GM12878 (cell line): ENCODE measurements around the gene DACT3.

Experiments used
- CEBPB ChIP-seq, 2 experiments: fragments of 150-350 bp in 1 of 2; IDR thresholded peaks; 2 replicates each; pipeline ENCODE4 v1.6.1; 2012 to 2014; ENCODE audit warnings: low read depth in 2 of 2, low read length in 2 of 2, borderline replicate concordance in 1 of 2, inconsistent platforms in 1 of 2
- POLR2A ChIP-seq: IDR thresholded peaks from 2 replicates; pipeline ENCODE4 v1.6.1; 2011; ENCODE audit warnings: low read depth, mild to moderate bottlenecking, low read length
- SIN3A ChIP-seq: IDR thresholded peaks from 2 replicates; pipeline ENCODE4 v1.6.1; 2012; ENCODE audit warnings: low read depth, low read length, improper control_type of control experiment
- YY1 ChIP-seq: IDR thresholded peaks from 2 replicates; pipeline ENCODE4 v1.6.1; 2011; ENCODE audit warnings: low read depth, mild to moderate bottlenecking, low read length
- ZNF274 ChIP-seq: IDR thresholded peaks from one replicate; pipeline ENCODE4 v1.8.0; 2011; ENCODE audit not compliant: insufficient read length, insufficient read depth
- TF ChIP-seq, protein P1 (sequence below): fragments of 450-650 bp; IDR thresholded peaks from 2 replicates; pipeline ENCODE4 v1.6.1; 2017; ENCODE audit warnings: antibody characterized with exemption, mild to moderate bottlenecking, moderate library complexity
- TF ChIP-seq, protein P2 (sequence below), 3 experiments: IDR thresholded peaks in 2 of 3; conservative IDR thresholded peaks in 1 of 3; 2 replicates each; pipeline ENCODE4 v1.5.1; 2011; ENCODE audit warnings: low read depth in 3 of 3, low read length in 3 of 3, mild to moderate bottlenecking in 3 of 3, control low read depth in 2 of 3, moderate library complexity in 2 of 3, inconsistent platforms in 1 of 3, mixed read lengths in 1 of 3; ENCODE audit not compliant: control insufficient read depth in 2 of 3, insufficient read depth in 1 of 3; ENCODE audit errors: extremely low read depth in 1 of 3

DNA sequence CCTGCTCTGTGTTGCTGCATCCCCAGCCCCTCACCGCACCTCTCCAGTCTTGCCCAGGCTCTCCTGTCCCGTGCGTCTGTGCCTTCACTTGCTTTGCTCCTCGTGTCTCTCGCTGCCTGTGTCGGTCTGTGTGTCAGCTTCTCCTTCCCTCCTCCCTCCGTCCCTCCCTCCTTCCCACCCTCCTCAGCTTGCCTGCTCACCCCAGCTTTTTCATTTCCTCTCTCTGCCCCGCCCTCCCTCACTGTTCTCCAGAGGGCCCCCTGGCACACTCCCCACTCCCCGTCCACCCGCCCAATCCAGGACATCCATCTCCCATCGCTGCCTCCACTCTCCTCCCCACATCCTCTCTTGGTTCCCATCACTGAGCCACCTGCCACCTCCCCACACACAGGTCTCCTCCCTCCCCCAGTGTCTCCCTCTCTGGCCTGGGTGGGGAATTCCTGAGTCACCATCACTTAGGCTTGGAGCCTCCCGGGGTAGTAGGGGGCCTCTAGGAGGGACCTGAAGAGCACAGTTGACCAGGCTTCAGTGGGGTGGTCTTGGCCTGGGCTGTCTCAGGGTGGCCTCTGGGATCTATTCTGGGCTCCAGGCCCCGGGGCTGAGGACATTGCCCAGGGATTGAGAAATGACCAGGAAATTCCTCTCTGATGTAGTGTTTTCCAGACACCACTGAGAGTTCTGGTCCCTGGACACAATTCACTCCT lies 35.9 kb downstream of the DACT3 start, which contains the start of gene PTGIR:
- TF ChIP-seq POLR2A (peak; percentile 62), ZNF274 (no peak), SIN3A (no peak), CEBPB (IDR thresholded peaks at IDR 0.05; ENCODE audit: borderline replicate concordance in 1 of 2, low read depth in 2 of 2, low read length in 2 of 2) (no peak), YY1 (0 out of 2 replicates have a peak, but pooled peaks have one; percentile 16)
- TF ChIP-seq, protein P1, sequence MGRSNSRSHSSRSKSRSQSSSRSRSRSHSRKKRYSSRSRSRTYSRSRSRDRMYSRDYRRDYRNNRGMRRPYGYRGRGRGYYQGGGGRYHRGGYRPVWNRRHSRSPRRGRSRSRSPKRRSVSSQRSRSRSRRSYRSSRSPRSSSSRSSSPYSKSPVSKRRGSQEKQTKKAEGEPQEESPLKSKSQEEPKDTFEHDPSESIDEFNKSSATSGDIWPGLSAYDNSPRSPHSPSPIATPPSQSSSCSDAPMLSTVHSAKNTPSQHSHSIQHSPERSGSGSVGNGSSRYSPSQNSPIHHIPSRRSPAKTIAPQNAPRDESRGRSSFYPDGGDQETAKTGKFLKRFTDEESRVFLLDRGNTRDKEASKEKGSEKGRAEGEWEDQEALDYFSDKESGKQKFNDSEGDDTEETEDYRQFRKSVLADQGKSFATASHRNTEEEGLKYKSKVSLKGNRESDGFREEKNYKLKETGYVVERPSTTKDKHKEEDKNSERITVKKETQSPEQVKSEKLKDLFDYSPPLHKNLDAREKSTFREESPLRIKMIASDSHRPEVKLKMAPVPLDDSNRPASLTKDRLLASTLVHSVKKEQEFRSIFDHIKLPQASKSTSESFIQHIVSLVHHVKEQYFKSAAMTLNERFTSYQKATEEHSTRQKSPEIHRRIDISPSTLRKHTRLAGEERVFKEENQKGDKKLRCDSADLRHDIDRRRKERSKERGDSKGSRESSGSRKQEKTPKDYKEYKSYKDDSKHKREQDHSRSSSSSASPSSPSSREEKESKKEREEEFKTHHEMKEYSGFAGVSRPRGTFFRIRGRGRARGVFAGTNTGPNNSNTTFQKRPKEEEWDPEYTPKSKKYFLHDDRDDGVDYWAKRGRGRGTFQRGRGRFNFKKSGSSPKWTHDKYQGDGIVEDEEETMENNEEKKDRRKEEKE, result no peak
- TF ChIP-seq, protein P2, sequence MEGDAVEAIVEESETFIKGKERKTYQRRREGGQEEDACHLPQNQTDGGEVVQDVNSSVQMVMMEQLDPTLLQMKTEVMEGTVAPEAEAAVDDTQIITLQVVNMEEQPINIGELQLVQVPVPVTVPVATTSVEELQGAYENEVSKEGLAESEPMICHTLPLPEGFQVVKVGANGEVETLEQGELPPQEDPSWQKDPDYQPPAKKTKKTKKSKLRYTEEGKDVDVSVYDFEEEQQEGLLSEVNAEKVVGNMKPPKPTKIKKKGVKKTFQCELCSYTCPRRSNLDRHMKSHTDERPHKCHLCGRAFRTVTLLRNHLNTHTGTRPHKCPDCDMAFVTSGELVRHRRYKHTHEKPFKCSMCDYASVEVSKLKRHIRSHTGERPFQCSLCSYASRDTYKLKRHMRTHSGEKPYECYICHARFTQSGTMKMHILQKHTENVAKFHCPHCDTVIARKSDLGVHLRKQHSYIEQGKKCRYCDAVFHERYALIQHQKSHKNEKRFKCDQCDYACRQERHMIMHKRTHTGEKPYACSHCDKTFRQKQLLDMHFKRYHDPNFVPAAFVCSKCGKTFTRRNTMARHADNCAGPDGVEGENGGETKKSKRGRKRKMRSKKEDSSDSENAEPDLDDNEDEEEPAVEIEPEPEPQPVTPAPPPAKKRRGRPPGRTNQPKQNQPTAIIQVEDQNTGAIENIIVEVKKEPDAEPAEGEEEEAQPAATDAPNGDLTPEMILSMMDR (IDR thresholded peaks at IDR 0.05 in 2 of 3, conservative IDR thresholded peaks at IDR 0.05 in 1 of 3; ENCODE audit: control insufficient read depth in 2 of 3, extremely low read depth in 1 of 3, insufficient read depth in 1 of 3, low read depth in 3 of 3, low read length in 3 of 3), result no peak
